ENCODE measurements around the gene GABRD. TPM values are rescaled to one million over a fixed set of nuclear protein-coding genes. Genes with fewer than 3 reads are reported as not detected.

GABRD gene
- total and polyA plus RNA-seq, 2 of the 13 experiments (the other 11 are each of a cell fraction or from before 2014, with no cell fraction given), result not detected

- peak; percentile 67; the same call in 1 of the 2 replicates for TF ChIP-seq GMEB1 (CRISPR knock-in tag; IDR thresholded peaks at IDR 0.05; ENCODE audit: borderline replicate concordance)
- TF ChIP-seq ZNF552 (CRISPR knock-in tag; IDR thresholded peaks at IDR 0.05; ENCODE audit: borderline replicate concordance), result peak; percentile 20; the same call in 1 of the 2 replicates
- 0 out of 2 replicates have a peak, but pooled peaks have one; percentile 35 for TF ChIP-seq ZBTB37 (CRISPR knock-in tag; IDR thresholded peaks at IDR 0.05)
- peak; percentile 3; the same call in 1 of the 2 replicates for TF ChIP-seq ZNF607 (CRISPR knock-in tag; IDR thresholded peaks at IDR 0.05; ENCODE audit: borderline replicate concordance)
- TF ChIP-seq TBX2 (CRISPR knock-in tag; IDR thresholded peaks at IDR 0.05; ENCODE audit: borderline replicate concordance), result 0 out of 2 replicates have a peak, but pooled peaks have one; percentile 35
- TF ChIP-seq ZEB1 (IDR thresholded peaks at IDR 0.05; ENCODE audit: insufficient replicate concordance, low read depth), result peak; percentile 77
- TF ChIP-seq ZNF33B (CRISPR knock-in tag; IDR thresholded peaks at IDR 0.05), result no peak
- no peak for TF ChIP-seq CBX2 (IDR thresholded peaks at IDR 0.05; ENCODE audit: low read depth, low read length)
- no peak for TF ChIP-seq CBX2 (CRISPR knock-in tag; IDR thresholded peaks at IDR 0.05; ENCODE audit: low read depth)
- TF ChIP-seq SMAD1 (CRISPR knock-in tag; IDR thresholded peaks at IDR 0.05; ENCODE audit: borderline replicate concordance, low read depth), result no peak
- TF ChIP-seq CTCF (CRISPR knock-in tag; IDR thresholded peaks at IDR 0.05), result no peak
- 0 out of 2 replicates have a peak, but pooled peaks have one; percentile 18 for TF ChIP-seq ZNF547 (CRISPR knock-in tag; IDR thresholded peaks at IDR 0.05)
- peak in 1 of 2 experiments; percentile 71; a peak in 2 of 4 replicates for TF ChIP-seq POLR2A (IDR thresholded peaks at IDR 0.05; ENCODE audit: insufficient read depth in 1 of 2, low read depth in 2 of 2, low read length in 2 of 2)
- TF ChIP-seq ZNF556 (CRISPR knock-in tag; IDR thresholded peaks at IDR 0.05; ENCODE audit: borderline replicate concordance), result no peak
- peak; percentile 82 for TF ChIP-seq NFYC (CRISPR knock-in tag; IDR thresholded peaks at IDR 0.05)
- TF ChIP-seq HOXA7 (CRISPR knock-in tag; IDR thresholded peaks at IDR 0.05), result no peak
- peak; percentile 80 for TF ChIP-seq HNF4A (CRISPR knock-in tag; IDR thresholded peaks at IDR 0.05)
- no peak for TF ChIP-seq CCAR2 (optimal IDR thresholded peaks at IDR 0.05; ENCODE audit: low read depth, low read length)
- TF ChIP-seq FOSL1 (CRISPR knock-in tag; IDR thresholded peaks at IDR 0.05; ENCODE audit: borderline replicate concordance), result peak; percentile 54; the same call in 1 of the 2 replicates
- TF ChIP-seq GATAD1 (CRISPR knock-in tag; IDR thresholded peaks at IDR 0.05), result no peak; the same call in 1 of the 2 replicates
- TF ChIP-seq TRIM24 (CRISPR knock-in tag; IDR thresholded peaks at IDR 0.05), result no peak
- TF ChIP-seq TFDP2 (CRISPR knock-in tag; IDR thresholded peaks at IDR 0.05), result no peak
- TF ChIP-seq TFAP4 (IDR thresholded peaks at IDR 0.05; ENCODE audit: borderline replicate concordance, low read depth), result peak; percentile 4; the same call in 1 of the 2 replicates
These were observed 30.7 kb downstream of the GABRD start, which contains the start of gene PRKCZ (continued) for GRCh38 chr1:2049718-2050431.

Data from HepG2 (cell line).